Measurements from ENCODE around the gene ACVR1.

DNA sequence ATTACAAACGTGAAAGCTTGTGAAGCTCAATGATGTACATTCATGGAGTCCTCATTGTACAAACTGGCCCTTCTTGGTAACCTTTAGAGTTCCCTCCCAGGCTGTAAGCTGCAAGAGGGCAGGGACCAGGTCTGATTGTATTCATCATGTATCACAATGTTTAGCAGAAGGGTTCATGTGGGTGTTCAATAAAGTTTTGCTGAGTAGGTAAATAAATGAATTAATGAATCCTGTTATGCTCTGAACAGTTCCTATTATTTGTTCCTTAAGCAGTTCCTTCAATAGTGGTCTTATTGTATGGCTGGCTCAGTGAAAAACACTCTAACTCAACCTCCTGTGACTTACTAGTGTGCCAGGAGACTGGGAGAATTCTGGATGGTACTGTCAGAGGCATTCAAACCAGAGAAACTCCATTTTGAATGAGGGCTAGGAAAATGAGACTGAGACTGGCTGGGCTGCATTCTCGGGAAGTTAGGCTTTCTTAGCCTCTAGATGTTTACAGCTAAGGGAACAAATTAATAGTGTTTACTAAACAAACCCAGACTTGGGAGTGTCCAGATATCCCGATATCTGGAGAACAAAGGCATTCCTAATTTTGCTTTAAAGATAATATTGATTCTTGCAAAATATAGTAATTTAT lies 1.8 kb upstream of the ACVR1 start:
- no peak for TF ChIP-seq EZH2 (IDR thresholded peaks at IDR 0.05; ENCODE audit: borderline replicate concordance, low read depth, low read length, severe bottlenecking)
- TF ChIP-seq, protein P1, sequence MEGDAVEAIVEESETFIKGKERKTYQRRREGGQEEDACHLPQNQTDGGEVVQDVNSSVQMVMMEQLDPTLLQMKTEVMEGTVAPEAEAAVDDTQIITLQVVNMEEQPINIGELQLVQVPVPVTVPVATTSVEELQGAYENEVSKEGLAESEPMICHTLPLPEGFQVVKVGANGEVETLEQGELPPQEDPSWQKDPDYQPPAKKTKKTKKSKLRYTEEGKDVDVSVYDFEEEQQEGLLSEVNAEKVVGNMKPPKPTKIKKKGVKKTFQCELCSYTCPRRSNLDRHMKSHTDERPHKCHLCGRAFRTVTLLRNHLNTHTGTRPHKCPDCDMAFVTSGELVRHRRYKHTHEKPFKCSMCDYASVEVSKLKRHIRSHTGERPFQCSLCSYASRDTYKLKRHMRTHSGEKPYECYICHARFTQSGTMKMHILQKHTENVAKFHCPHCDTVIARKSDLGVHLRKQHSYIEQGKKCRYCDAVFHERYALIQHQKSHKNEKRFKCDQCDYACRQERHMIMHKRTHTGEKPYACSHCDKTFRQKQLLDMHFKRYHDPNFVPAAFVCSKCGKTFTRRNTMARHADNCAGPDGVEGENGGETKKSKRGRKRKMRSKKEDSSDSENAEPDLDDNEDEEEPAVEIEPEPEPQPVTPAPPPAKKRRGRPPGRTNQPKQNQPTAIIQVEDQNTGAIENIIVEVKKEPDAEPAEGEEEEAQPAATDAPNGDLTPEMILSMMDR (IDR thresholded peaks at IDR 0.05; ENCODE audit: borderline replicate concordance, extremely low read depth, low read length, poor library complexity, severe bottlenecking) = no peak
